HG02840 (cell line): ENCODE results near the gene TSPYL4.

ENCODE experiments used
- ATAC-seq: cut with Tn5 transposase; IDR thresholded peaks from one replicate; pipeline ENCODE4 v1.9.1; 2021; ENCODE audit warnings: mild to moderate bottlenecking, moderate library complexity, moderate number of reproducible peaks; ENCODE audit not compliant: unreplicated experiment, low FRiP score

The TSPYL4 gene

DNA sequence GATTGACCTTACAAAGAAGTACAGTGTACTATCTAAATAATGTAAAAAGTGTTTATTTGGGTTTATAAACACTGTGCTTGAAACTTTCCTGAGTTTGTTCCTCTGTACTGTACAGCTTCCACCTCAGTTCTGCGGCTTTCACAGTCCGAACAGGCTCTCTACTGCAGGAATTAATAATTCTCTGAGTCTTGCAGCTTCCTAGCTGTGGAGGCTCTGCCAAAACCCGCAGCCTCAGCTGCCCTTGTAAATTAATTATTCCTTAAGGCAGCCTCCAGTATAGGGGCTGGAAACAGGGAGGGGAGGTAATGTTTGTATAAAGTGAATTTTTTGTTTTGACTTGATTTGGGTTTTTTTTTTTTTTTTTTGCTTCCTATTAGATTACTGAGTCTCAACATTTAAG, 19.2 kb downstream of the TSPYL4 start:
- no peak for ATAC-seq

DNA sequence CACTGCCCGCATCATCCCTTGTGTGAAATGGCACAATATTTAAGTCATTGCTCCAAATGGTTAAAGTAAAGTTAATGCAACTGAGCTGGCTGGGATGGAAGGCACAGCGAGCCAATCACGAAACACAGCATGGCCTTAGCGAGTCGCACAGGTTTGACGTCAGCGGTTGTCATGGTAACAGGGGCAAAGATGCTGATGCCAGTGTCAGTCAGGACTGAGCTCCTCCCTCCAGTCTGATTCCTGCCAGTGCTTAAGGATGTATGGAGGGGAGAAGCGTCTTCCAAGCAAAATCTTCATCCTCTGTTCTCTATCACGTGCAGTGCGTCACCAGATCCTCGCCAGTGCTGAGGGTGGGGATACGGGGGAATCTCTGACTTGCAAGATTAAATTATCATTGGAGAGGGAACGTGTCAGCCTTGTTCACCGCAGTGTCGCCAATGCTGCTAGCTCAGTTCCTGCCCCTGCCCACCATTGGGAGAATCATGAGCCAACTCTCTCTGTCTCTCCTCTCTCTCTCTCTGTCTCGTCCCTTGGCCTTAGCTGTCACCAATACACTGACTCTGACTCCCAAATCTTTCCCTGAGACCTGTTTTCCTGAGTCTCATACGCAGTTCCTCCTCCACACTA, 24.5 kb downstream of the TSPYL4 start:
- ATAC-seq: no peak

DNA sequence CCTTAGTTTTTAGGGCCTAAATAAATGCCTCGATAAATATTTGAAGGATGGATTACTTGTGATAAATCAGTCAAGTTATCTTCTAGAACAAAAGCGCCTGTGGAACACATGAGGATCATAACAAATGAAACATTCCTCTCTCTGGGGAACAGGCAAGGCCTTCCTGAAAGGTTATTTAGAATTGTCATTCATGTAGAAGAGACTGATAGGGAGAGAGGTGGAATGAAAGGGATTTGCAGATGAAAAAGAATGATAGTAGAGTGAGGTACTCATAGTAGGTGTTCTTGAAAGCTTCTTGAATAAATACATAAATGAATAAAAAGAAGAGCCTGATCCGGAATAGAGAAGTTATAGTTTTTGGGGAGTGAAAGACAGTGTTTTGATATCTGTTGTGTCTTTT, 30.5 kb downstream of the TSPYL4 start:
- ATAC-seq: no peak

DNA sequence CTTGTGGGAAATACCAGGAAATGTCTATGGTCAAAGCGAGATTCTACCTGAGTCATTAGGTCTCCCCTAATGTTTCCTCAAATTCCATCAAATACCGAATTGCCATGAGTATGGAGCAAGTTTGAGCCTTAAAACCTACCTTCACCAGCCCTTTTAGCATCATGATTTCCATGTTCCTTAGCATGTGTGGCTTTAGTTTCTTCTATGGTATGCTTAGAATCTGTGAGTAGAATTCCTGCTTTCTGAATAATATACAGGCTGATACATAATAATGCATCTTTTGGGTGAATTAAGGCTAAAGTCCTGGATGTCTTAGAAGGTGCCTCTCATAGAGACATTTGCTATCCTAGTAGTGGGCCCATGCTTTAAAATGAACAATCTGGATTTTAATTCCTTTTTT, 32.0 kb downstream of the TSPYL4 start:
- ATAC-seq: no peak

DNA sequence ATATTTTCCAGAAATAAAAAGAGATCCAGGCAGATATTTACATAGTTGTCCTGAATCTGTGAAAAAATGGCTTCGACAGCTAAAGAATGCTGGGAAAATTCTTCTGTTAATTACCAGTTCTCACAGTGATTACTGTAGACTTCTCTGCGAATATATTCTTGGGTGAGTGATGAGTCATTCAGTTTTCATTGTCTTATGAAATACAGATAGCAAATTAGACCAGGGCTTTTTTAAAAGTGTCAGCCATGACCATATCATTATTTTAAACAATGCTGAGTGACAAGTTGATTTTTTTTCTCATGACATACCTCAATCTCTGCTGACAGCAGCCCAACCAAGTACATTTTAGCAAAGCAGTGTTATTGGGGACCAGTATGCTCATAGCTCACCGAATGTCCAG, 32.8 kb downstream of the TSPYL4 start:
- no peak for ATAC-seq

DNA sequence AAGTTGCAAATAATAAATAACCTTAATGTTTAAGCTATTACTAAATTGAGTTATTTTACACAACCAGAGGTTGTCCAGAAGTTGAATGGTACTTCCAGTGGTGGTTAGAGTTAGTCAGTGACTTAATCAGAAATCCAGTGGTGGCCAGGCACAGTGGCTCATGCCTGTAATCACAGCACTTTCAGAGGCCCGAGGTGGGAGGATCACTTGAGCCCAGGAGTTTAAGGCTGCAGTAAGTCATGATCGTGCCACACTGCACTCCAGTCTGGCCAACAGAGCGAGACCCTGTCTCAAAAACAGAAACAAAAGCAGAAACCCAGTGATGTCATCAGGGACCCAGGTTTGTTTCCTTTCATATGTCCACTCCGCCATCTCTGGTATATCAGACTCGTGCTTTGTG, 35.0 kb downstream of the TSPYL4 start:
- no peak for ATAC-seq

DNA sequence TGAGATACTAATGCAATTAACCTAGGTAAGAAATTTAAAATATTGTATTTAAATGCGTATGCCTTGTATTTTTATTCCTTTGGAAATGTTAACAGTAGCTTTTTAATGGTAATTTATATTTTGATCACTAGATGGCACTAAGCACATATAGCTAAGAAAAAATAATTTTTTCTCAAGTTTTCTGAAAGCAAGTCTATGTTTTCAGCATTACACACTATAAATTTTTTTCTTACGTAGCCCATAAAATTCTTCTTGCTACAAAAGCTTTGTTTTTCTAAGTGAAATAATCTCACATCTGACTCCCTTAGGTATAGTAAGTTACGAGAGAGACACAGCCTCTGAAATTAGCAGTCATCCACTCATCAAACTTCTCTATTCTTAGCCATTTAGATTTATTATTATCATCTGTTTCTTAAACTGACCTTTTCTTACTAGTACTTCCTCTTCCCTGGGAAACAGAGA, 35.7 kb downstream of the TSPYL4 start:
- ATAC-seq: no peak

DNA sequence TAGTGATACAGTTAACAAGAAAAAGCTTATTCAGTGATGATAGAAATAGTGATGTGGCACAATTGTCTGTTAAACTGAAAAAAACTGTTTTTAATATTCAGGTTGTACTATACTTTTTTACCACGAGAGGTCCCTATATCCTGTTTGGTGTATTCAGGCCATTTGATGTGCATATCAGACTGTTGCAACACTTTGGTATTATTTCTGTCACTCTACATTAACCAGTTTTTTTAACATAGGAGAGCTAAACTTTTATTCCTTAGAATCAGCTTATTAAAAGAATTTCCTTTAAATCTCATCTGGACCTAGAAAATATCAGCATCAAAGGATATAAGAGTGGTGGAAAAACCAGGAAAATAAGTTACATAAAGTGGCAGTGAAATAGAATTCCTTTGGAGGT, 36.8 kb downstream of the TSPYL4 start:
- ATAC-seq: no peak

DNA sequence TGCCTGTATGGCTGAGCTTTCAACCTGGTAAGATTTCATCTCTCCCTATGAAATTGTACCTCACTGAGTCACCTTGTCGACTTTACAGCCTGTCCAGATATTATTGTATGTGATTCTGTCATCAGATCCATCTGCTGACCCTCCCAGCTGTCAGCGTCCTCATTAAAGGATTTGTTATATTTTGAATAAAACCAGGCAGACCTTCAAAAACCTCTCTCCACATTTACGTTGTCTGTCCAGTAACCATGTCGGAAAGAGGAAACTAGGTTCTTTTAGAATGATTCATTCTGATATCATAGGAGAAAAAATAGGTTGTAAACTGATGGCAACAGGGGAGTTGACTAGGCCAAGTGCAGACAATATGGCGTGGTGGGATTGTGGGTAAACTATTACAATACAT, 38.5 kb downstream of the TSPYL4 start:
- ATAC-seq: no peak

DNA sequence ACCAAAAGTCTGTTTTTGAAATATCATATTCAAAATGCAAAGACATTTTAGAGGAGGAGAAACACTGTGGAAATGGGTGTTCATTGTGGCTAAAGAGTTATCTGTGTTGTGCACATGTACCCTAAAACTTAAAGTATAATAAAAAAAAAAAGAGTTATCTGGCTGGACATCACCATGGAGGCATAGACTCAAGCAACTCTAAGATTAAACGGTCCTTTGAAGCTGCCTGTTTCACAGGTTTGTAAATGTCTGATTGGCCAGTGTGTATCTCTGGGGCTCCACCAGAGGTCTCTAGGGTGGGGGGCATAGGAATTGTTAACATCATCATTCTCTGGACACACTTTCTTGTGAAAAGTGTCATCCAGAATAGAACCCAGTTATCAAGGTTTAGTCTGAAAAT, 39.2 kb downstream of the TSPYL4 start:
- ATAC-seq: no peak

DNA sequence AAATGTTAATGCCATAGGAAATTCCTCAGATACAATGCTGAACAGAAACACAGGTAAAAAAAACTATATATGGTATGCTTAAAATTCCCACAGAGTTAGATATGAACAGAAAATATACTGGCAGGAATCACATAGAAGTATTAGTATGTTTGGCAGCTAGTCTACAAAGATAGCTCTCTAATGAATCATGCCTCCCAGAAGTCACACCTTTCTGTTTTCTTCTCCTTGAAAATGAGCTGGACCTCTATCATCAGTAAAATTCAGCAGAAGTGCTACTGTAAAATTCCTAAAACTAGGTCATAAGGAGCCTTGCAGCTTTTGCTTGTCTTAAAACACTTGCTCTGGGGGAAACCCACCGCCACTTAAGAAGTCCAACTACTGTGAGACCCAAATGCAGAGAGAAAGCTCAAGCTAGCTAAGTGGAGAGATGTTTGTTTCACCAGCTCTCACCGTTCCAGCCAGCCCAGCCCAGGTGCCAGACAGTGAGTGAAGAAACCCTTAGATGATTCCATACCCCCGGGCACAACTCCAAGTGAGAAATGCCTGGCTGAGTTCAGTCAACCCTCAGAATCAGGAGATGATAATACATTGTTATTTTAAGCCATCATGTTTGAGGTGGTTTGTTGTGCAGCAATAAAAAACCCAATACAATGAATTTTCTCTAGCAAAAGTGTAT, 43.0 kb downstream of the TSPYL4 start:
- ATAC-seq: no peak

DNA sequence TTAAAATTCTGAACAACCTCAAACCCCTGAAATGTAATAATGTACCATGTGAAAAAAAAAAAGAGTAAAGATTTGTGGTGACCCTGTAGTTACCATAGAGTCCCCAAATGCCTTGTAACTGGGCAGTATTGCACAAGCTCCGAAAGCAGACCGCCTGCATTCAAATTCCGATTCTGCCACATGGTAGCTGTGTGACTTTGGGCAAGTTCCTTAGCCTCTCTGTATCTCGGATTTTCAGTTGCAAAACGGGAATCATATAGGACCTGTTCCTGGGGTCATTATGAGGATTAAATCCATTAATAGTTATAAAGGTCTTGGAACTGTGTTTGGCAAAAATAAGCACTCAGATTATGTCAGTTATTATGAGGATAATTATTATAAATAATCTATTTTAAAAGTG, 43.6 kb downstream of the TSPYL4 start:
- no peak for ATAC-seq

DNA sequence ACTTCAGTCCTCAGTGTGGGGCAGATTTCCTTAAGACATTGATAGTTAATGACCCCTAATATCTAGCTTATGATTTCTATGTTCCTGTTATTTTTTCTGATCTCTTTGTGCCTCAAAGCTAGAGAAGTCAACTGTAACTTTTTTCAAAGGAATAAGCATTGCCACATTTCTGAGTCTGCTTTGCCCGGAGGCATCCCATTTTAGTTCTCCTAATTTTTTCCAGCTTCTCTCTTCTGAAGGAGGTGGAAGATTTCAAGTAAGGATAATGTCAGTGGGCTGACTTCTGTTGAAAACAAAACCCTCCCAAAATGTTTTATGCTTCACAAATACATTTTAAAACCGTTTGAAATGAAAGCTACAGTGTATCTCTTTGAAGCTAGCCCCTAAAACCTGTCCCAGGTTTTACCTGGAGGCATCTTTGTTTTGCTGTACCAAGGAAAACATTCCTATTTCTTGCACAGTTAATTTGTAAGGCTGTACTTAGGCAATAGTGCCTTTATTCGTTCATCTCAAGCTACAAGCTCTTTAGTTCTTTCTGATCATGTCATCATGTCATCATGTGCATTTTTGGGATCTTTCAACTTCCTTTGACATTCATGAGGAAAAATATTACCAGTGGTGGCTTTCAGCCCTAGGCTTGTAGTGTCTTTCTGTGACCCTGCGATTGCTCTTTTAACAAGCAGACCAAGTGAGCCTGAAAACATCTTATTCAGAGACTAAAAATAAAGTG, 45.7 kb downstream of the TSPYL4 start:
- ATAC-seq: no peak

DNA sequence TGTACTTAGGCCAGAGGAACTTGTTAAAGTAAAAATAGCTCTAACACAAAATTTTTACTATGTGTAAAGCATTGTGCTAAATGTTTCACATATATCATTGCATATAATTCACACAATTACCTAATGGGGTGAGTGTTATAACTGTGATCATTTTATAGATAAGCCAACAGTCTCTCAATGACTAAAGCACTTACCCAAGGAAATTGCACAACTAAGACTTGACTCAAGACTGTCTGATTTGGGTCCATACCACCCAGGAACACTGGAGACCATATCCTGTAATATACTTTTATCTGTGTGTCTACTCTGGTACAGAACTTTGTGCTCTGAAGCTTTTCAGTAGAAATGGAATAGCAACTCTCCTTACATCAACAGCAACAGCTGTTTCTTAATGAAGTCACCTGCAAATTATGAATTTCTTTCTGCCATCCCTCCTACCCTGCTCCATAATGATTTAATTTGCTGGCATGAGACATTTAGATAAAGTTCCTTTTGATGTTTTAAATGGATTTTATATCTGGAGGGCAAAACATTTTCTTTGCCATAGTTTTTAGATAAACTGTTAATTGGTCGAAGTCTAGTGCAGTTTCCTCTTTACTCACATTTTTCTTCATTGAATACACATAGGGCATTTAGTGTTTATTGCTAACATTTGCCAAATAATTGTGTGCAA, 47.5 kb downstream of the TSPYL4 start:
- no peak for ATAC-seq

DNA sequence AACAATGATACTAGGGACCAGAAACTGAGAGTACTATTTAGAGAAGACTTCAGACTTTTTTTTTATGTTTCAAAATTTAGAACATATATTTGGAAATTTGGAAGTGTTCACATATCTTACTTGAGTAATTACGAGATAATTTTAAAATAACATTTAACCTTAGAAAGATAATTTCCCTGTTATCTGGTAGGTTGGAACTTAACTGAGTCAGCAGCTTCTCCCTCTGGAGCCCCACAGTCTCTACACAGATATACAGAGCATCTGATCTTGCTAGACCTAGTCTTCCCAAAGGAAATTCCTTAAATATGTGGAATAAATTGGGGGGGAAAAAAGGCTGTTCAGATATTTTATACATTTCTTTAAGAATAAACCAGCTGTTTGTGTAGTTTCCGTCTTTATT, 48.6 kb downstream of the TSPYL4 start:
- ATAC-seq: no peak

DNA sequence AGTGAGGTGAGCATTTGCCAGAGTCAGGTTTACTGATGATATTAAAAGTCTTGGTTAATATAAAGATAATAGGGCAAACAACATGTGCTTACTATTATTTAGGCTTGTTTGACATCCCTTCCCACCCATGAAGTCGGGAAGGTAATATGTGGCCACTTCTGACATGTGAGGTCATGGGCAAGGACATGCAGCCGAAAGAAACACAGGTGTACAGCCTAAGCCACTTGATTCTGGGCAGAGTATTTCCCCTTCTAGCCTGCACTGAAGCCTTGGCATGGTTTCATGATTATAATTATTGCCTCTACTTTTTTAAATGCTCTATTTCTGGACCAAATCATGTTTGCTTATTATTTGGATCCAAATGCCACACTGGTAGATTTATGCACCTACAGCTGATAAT, 52.3 kb downstream of the TSPYL4 start:
- no peak for ATAC-seq

DNA sequence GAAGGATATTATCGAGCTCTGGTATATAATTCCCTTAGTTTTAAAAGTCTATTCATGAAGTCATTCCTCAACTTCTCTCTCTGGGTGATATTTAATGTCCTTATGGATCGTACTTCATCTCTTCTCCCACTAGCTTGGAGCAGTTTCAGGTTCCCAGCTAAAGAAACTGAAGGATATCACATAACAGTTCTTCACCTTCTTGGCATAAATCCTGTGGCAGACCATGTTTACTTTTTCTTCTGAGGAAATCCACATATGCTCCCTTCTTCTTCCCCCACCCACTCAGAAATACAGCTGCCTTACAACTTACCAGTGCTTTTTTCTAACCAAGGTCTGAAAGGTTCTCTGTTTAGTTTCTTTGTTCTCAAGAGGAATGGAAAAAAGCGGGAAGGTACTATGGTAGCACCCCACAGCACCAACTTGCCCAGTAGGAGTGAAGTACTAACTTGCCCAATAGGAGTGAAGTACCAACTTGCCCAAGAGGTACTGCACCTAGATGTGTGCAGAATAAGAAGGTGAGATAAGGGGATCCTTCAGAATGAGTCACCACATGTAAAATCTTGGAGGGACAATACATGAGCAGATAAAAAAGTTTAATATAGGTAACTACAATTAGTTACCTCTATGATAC, 53.1 kb downstream of the TSPYL4 start:
- ATAC-seq: no peak
